ES-I3 (cell line): ENCODE results near the gene SMYD3.
"Not testable (repeated sequence)": the region's sequence is repeated elsewhere in the genome, so short reads cannot be mapped to it uniquely, and the experiment has no call there.

Experiments used
- H3K36me3 ChIP-seq: 2 replicates; pipeline ENCODE4 v1.6.1; 2013; ENCODE audit warnings: mild to moderate bottlenecking, low read length, control low read depth, moderate library complexity; ENCODE audit not compliant: insufficient read depth
- H3K4me1 ChIP-seq: 2 replicates; pipeline ENCODE4 v1.6.1; 2013; ENCODE audit warnings: mild to moderate bottlenecking, control low read depth, low read length; ENCODE audit not compliant: insufficient read depth
- H3K9ac ChIP-seq: 2 replicates; pipeline ENCODE4 v1.6.1; 2013; ENCODE audit warnings: low read depth, mild to moderate bottlenecking, low read length, moderate library complexity
- H3K9me3 ChIP-seq: 2 replicates; pipeline ENCODE4 v1.6.1; 2013; ENCODE audit warnings: mild to moderate bottlenecking, low read length, moderate library complexity; ENCODE audit not compliant: control insufficient read depth, insufficient read depth

Gene SMYD3

GRCh38 chr1:246357014-246357598 lies 150.0 kb downstream of the SMYD3 start:
- not testable (repeated sequence) for H3K9ac ChIP-seq, H3K9me3 ChIP-seq, H3K4me1 ChIP-seq, H3K36me3 ChIP-seq

- no peak overlapping the region; the same call in 1 of the 2 replicates for H3K9ac ChIP-seq
- H3K36me3 ChIP-seq = no peaks in the 10 kb centered on the region
- peaks cover 8% of the 10 kb centered on the region for H3K4me1 ChIP-seq
- no peaks in the 10 kb centered on the region for H3K9me3 ChIP-seq
These were observed 151.5 kb downstream of the SMYD3 start for GRCh38 chr1:246355411-246356230.

- Histone ChIP-seq H3K4me1 (peaks cover 5% of the 10 kb centered on the region; the same call in 1 of the 2 replicates), H3K9ac (no peak overlapping the region), H3K36me3 (no peaks in the 10 kb centered on the region), H3K9me3 (no peaks in the 10 kb centered on the region)
These were observed 155.4 kb downstream of the SMYD3 start for GRCh38 chr1:246351721-246352120.

GRCh38 chr1:246350745-246351144 lies 156.3 kb downstream of the SMYD3 start:
- Histone ChIP-seq H3K9me3 (no peaks in the 10 kb centered on the region), H3K36me3 (no peaks in the 10 kb centered on the region), H3K4me1 (peaks cover 5% of the 10 kb centered on the region; the same call in 1 of the 2 replicates), H3K9ac (no peak overlapping the region)

GRCh38 chr1:246343937-246344336 lies 163.1 kb downstream of the SMYD3 start:
- Histone ChIP-seq H3K9ac (no peak overlapping the region), H3K36me3 (no peaks in the 10 kb centered on the region), H3K4me1 (no peaks in the 10 kb centered on the region), H3K9me3 (peaks cover 9% of the 10 kb centered on the region)

- Histone ChIP-seq H3K4me1 (no peaks in the 10 kb centered on the region), H3K9me3 (peaks cover 9% of the 10 kb centered on the region), H3K9ac (no peak overlapping the region), H3K36me3 (no peaks in the 10 kb centered on the region)
These were observed 163.8 kb downstream of the SMYD3 start for GRCh38 chr1:246343251-246343650.

GRCh38 chr1:246338546-246338945 lies 168.5 kb downstream of the SMYD3 start:
- no peak overlapping the region for H3K9ac ChIP-seq
- no peaks in the 10 kb centered on the region for H3K36me3 ChIP-seq
- no peaks in the 10 kb centered on the region for H3K4me1 ChIP-seq
- no peaks in the 10 kb centered on the region for H3K9me3 ChIP-seq

- Histone ChIP-seq H3K9me3 (no peaks in the 10 kb centered on the region), H3K36me3 (no peaks in the 10 kb centered on the region), H3K4me1 (no peaks in the 10 kb centered on the region), H3K9ac (no peak overlapping the region)
These were observed 169.0 kb downstream of the SMYD3 start for GRCh38 chr1:246338098-246338497.

- Histone ChIP-seq H3K36me3 (no peaks in the 10 kb centered on the region), H3K4me1 (no peaks in the 10 kb centered on the region), H3K9me3 (no peaks in the 10 kb centered on the region), H3K9ac (no peak overlapping the region)
These were observed 171.9 kb downstream of the SMYD3 start for GRCh38 chr1:246335151-246335550.

- Histone ChIP-seq H3K36me3 (no peaks in the 10 kb centered on the region), H3K9me3 (no peaks in the 10 kb centered on the region), H3K4me1 (no peaks in the 10 kb centered on the region), H3K9ac (no peak overlapping the region)
These were observed 173.2 kb downstream of the SMYD3 start for GRCh38 chr1:246333855-246334254.

- Histone ChIP-seq H3K4me1 (no peaks in the 10 kb centered on the region), H3K9ac (no peak overlapping the region), H3K9me3 (no peaks in the 10 kb centered on the region), H3K36me3 (no peaks in the 10 kb centered on the region)
These were observed 175.0 kb downstream of the SMYD3 start for GRCh38 chr1:246332078-246332477.

- Histone ChIP-seq H3K9ac (no peak overlapping the region), H3K4me1 (no peaks in the 10 kb centered on the region), H3K36me3 (no peaks in the 10 kb centered on the region), H3K9me3 (no peaks in the 10 kb centered on the region)
These were observed 177.2 kb downstream of the SMYD3 start for GRCh38 chr1:246329900-246330299.

GRCh38 chr1:246329292-246329691 lies 177.8 kb downstream of the SMYD3 start:
- not testable (repeated sequence) for H3K9me3 ChIP-seq, H3K9ac ChIP-seq, H3K36me3 ChIP-seq

GRCh38 chr1:246324711-246325110 lies 182.4 kb downstream of the SMYD3 start:
- Histone ChIP-seq H3K4me1 (peaks cover 4% of the 10 kb centered on the region; the same call in 1 of the 2 replicates), H3K9ac (no peak overlapping the region; the same call in 1 of the 2 replicates), H3K36me3 (no peaks in the 10 kb centered on the region), H3K9me3 (no peaks in the 10 kb centered on the region)

More at GRCh38 chr1:246329292-246329691, 177.8 kb downstream of the SMYD3 start:
- not testable (repeated sequence) for H3K4me1 ChIP-seq

- H3K4me1 ChIP-seq, H3K36me3 ChIP-seq, H3K9ac ChIP-seq, H3K9me3 ChIP-seq: not testable (repeated sequence)
These were observed 183.0 kb downstream of the SMYD3 start for GRCh38 chr1:246324033-246324432.
